UCSD-AML1 (cell line): Measurements from ENCODE around the gene PLA2G10.
"Not testable (repeated sequence)": the region's sequence is repeated elsewhere in the genome, so short reads cannot be mapped to it uniquely, and the experiment has no call there.

Source experiments
- DNase-seq: peaks from one replicate; lab custom pipeline; 2025; ENCODE audit not compliant: unreplicated experiment; lab: John Stamatoyannopoulos, UW

PLA2G10 gene, protein sequence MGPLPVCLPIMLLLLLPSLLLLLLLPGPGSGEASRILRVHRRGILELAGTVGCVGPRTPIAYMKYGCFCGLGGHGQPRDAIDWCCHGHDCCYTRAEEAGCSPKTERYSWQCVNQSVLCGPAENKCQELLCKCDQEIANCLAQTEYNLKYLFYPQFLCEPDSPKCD

DNA sequence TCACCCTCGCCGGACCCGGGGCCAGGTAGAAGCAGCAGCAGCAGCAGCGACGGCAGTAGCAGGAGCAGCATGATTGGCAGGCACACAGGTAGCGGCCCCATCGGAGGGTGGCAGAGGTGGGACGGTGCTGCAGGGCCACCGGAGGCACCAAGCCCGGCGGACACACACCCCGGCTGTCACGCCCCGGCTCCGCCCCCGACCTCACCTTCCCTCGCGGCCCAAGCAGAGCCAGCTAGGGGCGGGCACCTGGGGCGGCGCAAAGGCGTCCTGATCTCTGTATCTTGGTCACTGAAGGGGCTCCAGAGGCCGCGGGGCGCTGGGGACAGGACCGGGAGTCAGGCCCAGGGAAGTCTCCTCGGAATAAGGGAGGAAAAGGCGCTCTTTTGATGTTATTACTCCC lies at the start of gene PLA2G10:
PLA2G10 (minus strand) TSS at position 180 of the 400 bp plus-strand sequence; CDS start at position 101, 79 bp downstream.
- DNase-seq, result not testable (repeated sequence)

DNA sequence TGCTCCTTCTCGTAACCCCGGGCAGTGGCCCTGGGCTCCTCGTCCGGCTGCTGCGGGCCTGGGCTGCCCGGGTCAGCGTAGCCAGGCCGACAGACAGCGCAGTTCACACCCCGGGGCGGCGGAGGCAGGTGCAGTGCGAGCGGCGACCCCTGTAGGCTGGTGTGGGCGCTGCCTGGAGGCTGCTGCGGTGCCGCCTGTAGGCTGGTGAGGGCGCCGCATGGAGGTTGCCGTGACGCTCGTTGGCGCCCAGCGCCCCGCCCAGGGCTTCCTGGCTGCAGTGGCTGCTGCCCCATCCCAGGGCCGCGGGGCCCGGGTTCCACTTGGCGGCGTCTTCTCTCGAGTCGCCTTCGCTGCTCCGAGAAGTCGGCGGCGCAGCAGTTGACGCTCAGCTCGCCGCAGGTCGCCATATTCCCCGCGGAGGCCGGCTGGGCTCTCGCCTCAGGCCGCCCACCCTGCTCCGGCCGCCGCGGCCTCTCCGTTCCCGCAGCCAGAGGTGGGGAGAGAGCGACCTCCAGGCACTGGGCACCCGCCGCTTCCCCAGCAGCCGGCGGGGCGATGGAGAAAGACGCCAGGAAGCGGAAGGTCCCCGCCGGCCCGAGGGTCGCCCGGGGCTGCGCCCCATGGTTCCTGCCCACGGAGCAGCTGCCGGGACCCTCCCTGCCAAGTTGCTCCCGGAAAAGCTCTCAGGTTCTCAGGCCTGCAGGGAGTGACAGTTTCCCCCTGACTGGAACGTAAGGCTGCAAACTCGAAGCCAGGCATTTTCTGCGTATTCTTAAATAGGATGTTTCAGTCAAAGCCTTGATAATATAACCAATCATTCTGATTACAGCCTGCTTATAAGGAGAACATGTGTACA lies 48.4 kb upstream of the PLA2G10 start, which contains the start of gene NPIPA2:
NPIPA2 (plus strand) TSS at position 261 of the 856 bp plus-strand sequence. CDS start 5,533 bp downstream, outside the sequence.
- DNase-seq, result not testable (repeated sequence)

GRCh38 chr16:14741794-14742193 lies 47.7 kb upstream of the PLA2G10 start:
- not testable (repeated sequence) for DNase-seq

DNA sequence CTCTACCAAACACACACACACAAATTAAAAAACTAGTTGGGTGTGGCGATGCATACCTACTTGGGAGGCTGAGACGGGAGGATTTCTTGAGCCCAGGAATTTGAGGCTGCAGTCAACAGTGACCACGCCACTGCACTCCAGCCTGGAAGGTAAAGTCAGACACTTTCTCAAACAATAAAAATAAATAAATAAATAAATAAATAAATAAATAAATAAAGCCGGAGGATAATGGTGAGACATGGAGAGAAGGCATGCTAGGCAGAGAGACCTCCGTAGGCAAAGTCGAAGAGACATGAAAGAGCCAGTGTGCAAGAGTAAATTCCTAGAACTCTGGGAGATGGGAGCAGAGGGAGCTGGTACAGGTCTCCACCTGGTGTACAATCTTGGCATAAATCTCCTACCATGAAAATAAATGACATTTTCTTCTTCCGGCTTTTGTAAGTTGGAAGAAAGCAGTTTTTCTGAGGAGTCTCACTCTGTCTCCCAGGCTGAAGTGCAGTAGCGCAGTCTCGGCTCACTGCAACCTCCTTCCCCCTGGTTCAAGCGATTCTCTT lies 46.8 kb upstream of the PLA2G10 start:
- DNase-seq, result not testable (repeated sequence)

DNA sequence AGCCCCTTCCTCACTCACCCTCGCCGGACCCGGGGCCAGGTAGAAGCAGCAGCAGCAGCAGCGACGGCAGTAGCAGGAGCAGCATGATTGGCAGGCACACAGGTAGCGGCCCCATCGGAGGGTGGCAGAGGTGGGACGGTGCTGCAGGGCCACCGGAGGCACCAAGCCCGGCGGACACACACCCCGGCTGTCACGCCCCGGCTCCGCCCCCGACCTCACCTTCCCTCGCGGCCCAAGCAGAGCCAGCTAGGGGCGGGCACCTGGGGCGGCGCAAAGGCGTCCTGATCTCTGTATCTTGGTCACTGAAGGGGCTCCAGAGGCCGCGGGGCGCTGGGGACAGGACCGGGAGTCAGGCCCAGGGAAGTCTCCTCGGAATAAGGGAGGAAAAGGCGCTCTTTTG lies 39.1 kb upstream of the PLA2G10 start:
- not testable (repeated sequence) for DNase-seq

GRCh38 chr16:14703156-14704011 lies 9.3 kb upstream of the PLA2G10 start, which contains the start of gene NPIPA3:
Gene NPIPA3, plus strand, starts transcription at chr16:14703411. Its CDS starts 5,533 bp downstream, at chr16:14708944.
- DNase-seq, result not testable (repeated sequence)

- DNase-seq, result not testable (repeated sequence)
Observed at GRCh38 chr16:14702672-14703071, 8.6 kb upstream of the PLA2G10 start.

DNA sequence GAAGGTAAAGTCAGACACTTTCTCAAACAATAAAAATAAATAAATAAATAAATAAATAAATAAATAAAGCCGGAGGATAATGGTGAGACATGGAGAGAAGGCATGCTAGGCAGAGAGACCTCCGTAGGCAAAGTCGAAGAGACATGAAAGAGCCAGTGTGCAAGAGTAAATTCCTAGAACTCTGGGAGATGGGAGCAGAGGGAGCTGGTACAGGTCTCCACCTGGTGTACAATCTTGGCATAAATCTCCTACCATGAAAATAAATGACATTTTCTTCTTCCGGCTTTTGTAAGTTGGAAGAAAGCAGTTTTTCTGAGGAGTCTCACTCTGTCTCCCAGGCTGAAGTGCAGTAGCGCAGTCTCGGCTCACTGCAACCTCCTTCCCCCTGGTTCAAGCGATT lies 7.8 kb upstream of the PLA2G10 start:
- DNase-seq, result not testable (repeated sequence)

DNA sequence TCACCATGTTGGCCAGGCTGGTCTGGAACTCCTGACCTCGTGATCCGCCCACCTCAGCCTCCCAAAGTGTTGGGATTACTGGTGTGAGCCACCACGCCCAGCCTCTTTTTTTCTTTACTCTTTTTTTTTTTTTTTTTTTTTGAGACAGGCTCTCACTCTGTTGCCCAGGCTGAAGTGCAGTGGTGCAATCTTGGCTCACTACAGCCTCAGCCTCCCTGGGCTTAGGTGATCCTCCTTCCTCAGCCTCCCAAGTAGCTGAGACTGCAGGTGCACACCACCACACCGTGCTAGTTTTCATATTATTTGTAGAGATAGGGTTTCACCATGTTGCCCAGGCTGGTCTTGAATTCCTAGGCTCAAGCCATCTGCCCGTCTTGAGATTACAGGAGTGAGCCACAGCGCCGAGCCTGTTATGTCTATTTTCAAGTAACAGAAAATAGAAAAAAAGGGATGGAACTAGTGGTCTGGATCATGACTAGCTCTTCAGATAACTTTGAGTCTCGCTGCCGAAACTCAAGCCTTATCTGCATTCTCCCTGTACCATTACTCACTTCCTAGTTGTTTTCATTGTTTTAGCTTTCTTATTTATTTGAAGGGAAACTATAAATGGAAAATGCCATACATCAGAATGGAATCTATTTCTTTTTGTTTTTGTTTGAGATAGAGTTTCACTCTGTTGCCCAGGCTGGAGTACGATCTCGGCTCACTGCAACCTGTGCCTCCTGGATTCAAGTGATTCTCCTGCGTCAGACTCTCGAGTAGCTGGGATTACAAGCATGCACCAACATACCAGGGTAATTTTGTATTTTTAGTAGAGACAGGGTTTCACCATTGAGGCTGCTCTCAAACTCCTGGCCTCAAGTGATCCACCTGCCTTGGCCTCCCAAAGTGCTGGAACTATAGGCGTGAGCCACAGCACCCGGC lies 8.0 kb downstream of the PLA2G10 start:
- not testable (repeated sequence) for DNase-seq

DNA sequence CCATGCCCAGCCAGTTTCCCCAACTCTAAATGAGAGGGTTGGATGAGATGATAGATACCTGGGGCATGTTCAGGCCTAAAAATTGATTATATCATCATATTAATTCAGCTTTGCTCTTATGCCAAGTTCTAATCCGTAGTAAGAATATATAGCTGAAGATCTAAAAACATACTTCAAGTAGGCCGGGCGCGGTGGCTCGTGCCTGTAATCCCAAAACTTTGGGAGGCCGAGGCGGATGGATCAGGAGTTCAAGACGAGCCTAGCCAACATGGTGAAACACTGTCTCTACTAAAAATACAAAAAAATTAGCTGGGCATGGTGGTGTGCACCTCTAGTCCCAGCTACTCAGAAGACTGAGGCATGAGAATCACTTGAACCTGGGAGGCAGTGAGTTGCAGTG lies 12.0 kb downstream of the PLA2G10 start:
- no peak for DNase-seq

GRCh38 chr16:14681115-14681514 lies 13.0 kb downstream of the PLA2G10 start:
- no peak for DNase-seq

DNA sequence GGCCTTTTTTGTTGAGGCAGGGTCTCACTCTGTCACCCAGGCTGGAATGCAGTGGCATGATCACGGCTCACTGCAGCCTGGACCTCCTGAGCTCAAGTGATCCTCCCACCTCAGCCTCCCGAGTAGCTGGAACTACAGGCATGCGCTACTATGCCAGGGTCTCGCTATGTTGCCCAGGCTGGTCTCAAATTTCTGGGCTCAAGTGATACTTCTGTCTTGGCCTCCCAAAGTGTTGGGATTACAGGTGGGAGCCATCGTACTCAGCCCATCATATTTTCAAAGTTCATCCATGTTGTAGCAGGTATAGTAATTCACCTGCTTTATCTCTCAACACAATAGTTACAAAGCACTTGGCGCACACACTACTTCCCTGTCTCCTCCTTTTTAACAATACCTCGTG lies 13.7 kb downstream of the PLA2G10 start:
- not testable (repeated sequence) for DNase-seq

- no peak for DNase-seq
Observed at GRCh38 chr16:14678748-14679497, 15.2 kb downstream of the PLA2G10 start.

GRCh38 chr16:14677627-14678026 lies 16.5 kb downstream of the PLA2G10 start:
- no peak for DNase-seq

DNA sequence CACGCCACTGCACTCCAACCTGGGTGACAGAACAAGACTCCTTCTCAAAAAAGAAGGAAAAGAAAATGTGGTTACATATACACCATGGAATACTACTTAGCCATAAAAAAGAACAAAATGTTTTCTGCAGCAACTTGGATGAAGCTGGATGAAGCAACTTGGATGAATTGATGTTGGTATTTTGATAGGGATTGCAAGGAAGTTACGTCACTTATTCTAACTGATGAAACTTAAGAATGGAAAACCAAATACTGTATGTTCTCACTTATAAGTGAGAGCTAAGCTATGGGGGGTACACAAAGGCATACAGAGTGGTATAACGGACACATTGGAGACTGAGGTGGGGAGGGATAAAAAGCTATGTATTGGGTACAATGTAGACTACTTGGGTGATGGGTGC lies 17.5 kb downstream of the PLA2G10 start:
- no peak for DNase-seq

- DNase-seq, result no peak
Observed at GRCh38 chr16:14672403-14672971, 21.6 kb downstream of the PLA2G10 start.

GRCh38 chr16:14669776-14670175 lies 24.3 kb downstream of the PLA2G10 start:
- no peak for DNase-seq

DNA sequence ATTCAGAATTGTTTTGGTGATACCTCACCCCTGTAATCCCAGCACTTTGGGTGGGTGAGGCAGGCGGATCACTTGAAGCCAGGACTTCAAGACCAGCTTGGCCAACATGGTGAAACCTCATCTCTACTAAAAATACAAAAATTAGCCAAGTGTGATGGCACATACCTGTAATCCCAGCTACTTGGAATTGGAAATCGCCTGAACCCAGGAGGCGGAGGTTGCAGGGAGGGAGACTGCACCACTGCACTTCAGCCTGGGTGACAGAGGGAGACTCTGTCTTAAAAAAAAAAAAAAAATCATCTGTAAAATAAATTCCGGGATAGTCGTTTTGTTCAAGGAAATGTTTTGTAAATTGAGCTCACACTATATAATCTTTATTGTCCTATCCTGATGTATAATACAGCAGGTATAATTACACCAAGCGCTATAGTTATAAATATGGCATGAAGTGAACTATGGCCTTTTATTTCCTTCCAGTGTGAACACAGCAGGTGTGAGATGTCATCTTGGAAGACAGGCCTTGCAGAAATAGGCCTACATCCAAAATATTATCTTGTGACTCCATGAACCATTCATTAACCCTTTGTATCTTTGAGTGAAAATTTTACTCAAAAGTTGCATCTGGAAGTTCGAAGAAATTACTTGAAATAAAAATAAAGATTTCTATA lies 25.4 kb downstream of the PLA2G10 start:
- DNase-seq, result no peak
